Keratinocyte (primary cell): Measurements from ENCODE around the gene GMIP. TPM values are rescaled to one million over a fixed set of nuclear protein-coding genes. Genes with fewer than 3 reads are reported as not detected.

Experiments
- DNase-seq: peaks from one replicate; pipeline ENCODE4 v3.0.0-alpha.2; 2011; ENCODE audit warnings: low read depth, missing footprints, low spot score
- FAIRE-seq: peaks from 2 replicates; lab custom pipeline; 2011; peaks lifted over from hg19 to GRCh38; lab: Jason Lieb, UNC
- H2AFZ ChIP-seq: 2 replicates; pipeline ENCODE4 v1.6.0; 2012; ENCODE audit warnings: low read length, control low read depth, inconsistent platforms; ENCODE audit not compliant: control insufficient read depth
- H3K27ac ChIP-seq: 2 replicates; pipeline ENCODE4 v1.5.1; 2011; ENCODE audit warnings: low read length; ENCODE audit not compliant: control insufficient read depth, insufficient read depth
- H3K27me3 ChIP-seq: 3 replicates; pipeline ENCODE4 v1.6.0; 2011; ENCODE audit warnings: low read length; ENCODE audit not compliant: control insufficient read depth, insufficient read depth; ENCODE audit errors: extremely low read depth
- H3K36me3 ChIP-seq, 2 experiments: 2 replicates in 1 of 2; 3 replicates in 1 of 2; pipeline ENCODE4 v1.5.1; 2011; ENCODE audit warnings: low read length in 2 of 2, mild to moderate bottlenecking in 1 of 2; ENCODE audit not compliant: control insufficient read depth in 2 of 2, insufficient read depth in 2 of 2; ENCODE audit errors: extremely low read depth in 1 of 2
- H3K4me1 ChIP-seq: 3 replicates; pipeline ENCODE4 v1.5.1; 2011; ENCODE audit warnings: low read length; ENCODE audit not compliant: control insufficient read depth, insufficient read depth; ENCODE audit errors: extremely low read depth
- H3K4me2 ChIP-seq: 3 replicates; pipeline ENCODE4 v1.6.0; 2011; ENCODE audit warnings: low read depth, low read length; ENCODE audit not compliant: control insufficient read depth, insufficient read depth; ENCODE audit errors: extremely low read depth
- H3K4me3 ChIP-seq, 3 experiments: fragments of 200-600 bp in 1 of 3; sonication (generic) in 1 of 3; 2 replicates in 2 of 3; 3 replicates in 1 of 3; pipeline ENCODE4 v1.5.1; 2011 to 2016; ENCODE audit warnings: low read length in 3 of 3, mild to moderate bottlenecking in 3 of 3, control low read depth in 2 of 3, inconsistent platforms in 1 of 3, low read depth in 1 of 3, mixed read lengths in 1 of 3, mixed run types in 1 of 3, moderate library complexity in 1 of 3; ENCODE audit not compliant: control insufficient read depth in 2 of 3, insufficient read depth in 2 of 3; ENCODE audit errors: extremely low read depth in 1 of 3
- H3K79me2 ChIP-seq: 2 replicates; pipeline ENCODE4 v1.6.0; 2012; ENCODE audit warnings: low read length; ENCODE audit not compliant: control insufficient read depth, insufficient read depth
- H3K9ac ChIP-seq: 3 replicates; pipeline ENCODE4 v1.6.0; 2011; ENCODE audit warnings: low read length; ENCODE audit not compliant: control insufficient read depth, insufficient read depth; ENCODE audit errors: extremely low read depth
- H3K9me1 ChIP-seq: 3 replicates; pipeline ENCODE4 v1.6.0; 2011; ENCODE audit warnings: low read length; ENCODE audit not compliant: control insufficient read depth, insufficient read depth; ENCODE audit errors: extremely low read depth
- H3K9me3 ChIP-seq: 2 replicates; pipeline ENCODE4 v1.5.1; 2012; ENCODE audit warnings: low read depth, low read length; ENCODE audit not compliant: control insufficient read depth
- H4K20me1 ChIP-seq: 3 replicates; pipeline ENCODE4 v1.6.0; 2011; ENCODE audit warnings: low read length; ENCODE audit not compliant: control insufficient read depth, insufficient read depth; ENCODE audit errors: extremely low read depth
- EZH2 ChIP-seq: IDR thresholded peaks from one replicate; pipeline ENCODE4 v1.6.1; 2012; ENCODE audit warnings: inconsistent platforms, mild to moderate bottlenecking, low read length, moderate library complexity
- dilution Hi-C: fragments of 300-500 bp; cut with MboI; formaldehyde crosslinking; loops from one replicate; pipeline ENCODE4 v1.7.0; 2020; ENCODE audit warnings: low sequenced_read_pairs; ENCODE audit not compliant: extremely low pct_ligation_motif_present
- polyA plus RNA-seq, 5 experiments: library from polyadenylated mRNA; depleted of rRNA in 3 of 5; stranded (reverse) in 3 of 5; stranded (forward) in 1 of 5; unstranded in 1 of 5; fragments of >200 nt; gene quantifications; 1 replicate in 1 of 5; 2 replicates in 3 of 5; 3 replicates in 1 of 5; pipeline versions ENCODE4 v1.2.1 to v1.2.3, GENCODE V29; 2011 to 2012; ENCODE audit warnings: missing spikeins in 2 of 5, low read depth in 1 of 5, low replicate concordance in 1 of 5
- TF ChIP-seq, protein P1 (sequence below), 3 experiments: IDR thresholded peaks in 1 of 3; conservative IDR thresholded peaks in 1 of 3; optimal IDR thresholded peaks in 1 of 3; 2 replicates in 2 of 3; 3 replicates in 1 of 3; pipeline versions ENCODE3 to v1.5.1; 2011; ENCODE audit warnings: low read length in 3 of 3, mild to moderate bottlenecking in 3 of 3, moderate library complexity in 2 of 3, control low read depth in 1 of 3, inconsistent platforms in 1 of 3; ENCODE audit not compliant: insufficient read depth in 2 of 3; ENCODE audit errors: extremely low read depth in 1 of 3

The GMIP gene
- polyA plus RNA-seq, 1 donor (not counting 4 experiments of a cell fraction or from before 2014, with no cell fraction given) = 5.0 TPM

DNA sequence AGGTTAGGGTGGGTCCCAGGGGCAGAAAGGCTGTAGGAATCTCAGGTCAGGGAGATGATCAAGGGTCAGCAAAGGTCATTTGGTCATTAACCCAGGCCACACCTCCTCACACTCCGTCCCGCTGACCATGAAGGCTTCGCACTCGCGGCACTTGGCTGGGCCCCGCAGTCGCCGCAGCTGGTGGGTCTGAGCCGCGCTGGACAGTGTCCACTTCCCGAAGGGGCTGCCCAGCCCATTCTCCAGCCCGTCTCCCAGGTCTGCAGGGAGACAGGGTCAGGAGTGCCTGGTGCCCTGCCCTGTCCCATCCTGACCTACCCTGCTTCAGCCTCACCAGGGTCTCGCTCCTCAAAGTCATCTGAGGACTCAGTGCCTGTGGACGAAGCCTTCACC, 8.1 kb downstream of the GMIP start:
- TF ChIP-seq, protein P1, sequence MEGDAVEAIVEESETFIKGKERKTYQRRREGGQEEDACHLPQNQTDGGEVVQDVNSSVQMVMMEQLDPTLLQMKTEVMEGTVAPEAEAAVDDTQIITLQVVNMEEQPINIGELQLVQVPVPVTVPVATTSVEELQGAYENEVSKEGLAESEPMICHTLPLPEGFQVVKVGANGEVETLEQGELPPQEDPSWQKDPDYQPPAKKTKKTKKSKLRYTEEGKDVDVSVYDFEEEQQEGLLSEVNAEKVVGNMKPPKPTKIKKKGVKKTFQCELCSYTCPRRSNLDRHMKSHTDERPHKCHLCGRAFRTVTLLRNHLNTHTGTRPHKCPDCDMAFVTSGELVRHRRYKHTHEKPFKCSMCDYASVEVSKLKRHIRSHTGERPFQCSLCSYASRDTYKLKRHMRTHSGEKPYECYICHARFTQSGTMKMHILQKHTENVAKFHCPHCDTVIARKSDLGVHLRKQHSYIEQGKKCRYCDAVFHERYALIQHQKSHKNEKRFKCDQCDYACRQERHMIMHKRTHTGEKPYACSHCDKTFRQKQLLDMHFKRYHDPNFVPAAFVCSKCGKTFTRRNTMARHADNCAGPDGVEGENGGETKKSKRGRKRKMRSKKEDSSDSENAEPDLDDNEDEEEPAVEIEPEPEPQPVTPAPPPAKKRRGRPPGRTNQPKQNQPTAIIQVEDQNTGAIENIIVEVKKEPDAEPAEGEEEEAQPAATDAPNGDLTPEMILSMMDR (optimal IDR thresholded peaks at IDR 0.05 in 1 of 3, IDR thresholded peaks at IDR 0.05 in 1 of 3, conservative IDR thresholded peaks at IDR 0.05 in 1 of 3; ENCODE audit: extremely low read depth in 1 of 3, insufficient read depth in 2 of 3, low read length in 3 of 3) = no peak
- TF ChIP-seq EZH2 = no peak
- H3K36me3 ChIP-seq = peaks cover 18 to 32% of the 10 kb centered on the region in 2 experiments
- no peak for FAIRE-seq

DNA sequence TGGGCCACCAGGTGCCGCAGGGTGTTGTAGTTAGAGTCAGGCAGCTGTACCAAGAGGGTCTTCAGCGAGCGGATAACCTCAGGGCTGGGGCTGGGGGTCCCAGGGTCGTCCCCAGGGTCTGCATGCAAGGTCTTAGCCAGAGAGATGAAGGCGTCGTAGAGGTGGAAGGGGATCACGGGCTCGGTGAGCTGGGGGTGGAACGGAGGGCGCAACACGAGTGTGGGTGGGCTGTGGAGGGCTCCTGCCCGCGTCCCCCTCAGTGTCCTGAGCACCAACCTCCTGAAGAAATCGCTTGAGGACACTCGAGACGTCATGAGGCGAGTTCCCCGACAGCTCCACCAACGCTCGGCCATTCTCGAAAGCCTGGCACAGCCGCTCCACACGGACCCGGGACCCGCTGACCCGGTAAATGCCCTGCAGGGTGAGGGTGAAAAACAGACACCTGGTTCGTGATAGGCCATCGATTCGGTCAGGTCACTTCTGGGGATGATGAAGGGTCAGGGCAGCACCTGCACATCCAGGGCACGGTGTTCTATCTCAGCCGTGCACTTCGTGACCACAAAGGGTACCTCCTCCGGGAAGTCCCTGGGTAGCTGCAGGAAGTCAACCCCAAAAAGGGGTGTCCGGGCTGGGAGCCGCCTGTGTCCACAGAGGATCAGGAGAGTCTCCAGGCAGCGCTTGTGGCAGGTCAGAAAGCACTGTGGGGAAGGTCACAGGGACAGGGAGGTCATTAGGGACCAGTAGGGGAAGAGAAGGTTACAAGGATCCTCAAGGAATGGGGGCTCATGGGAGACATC, 8.7 kb downstream of the GMIP start:
- FAIRE-seq = no peak
- Histone ChIP-seq H3K4me3 (no peak overlapping the region), H3K27ac (no peak overlapping the region), H2AFZ (no peak overlapping the region), H4K20me1 (no peaks in the 10 kb centered on the region), H3K9me3 (no peaks in the 10 kb centered on the region), H3K27me3 (no peaks in the 10 kb centered on the region), H3K36me3 (peaks cover 18 to 32% of the 10 kb centered on the region in 2 experiments), H3K9me1 (no peaks in the 10 kb centered on the region), H3K4me1 (no peaks in the 10 kb centered on the region), H3K9ac (no peak overlapping the region), H3K4me2 (no peak overlapping the region), H3K79me2 (no peaks in the 10 kb centered on the region)
- dilution Hi-C loops = no loop called here
- TF ChIP-seq EZH2 = no peak
- TF ChIP-seq, protein P1 (optimal IDR thresholded peaks at IDR 0.05 in 1 of 3, IDR thresholded peaks at IDR 0.05 in 1 of 3, conservative IDR thresholded peaks at IDR 0.05 in 1 of 3; ENCODE audit: extremely low read depth in 1 of 3, insufficient read depth in 2 of 3, low read length in 3 of 3) = no peak
- no peak for DNase-seq

More for the DNA sequence above, 8.1 kb downstream of the GMIP start:
- no peak overlapping the region for H3K9ac ChIP-seq
- H3K4me3 ChIP-seq = no peak overlapping the region
- H3K9me1 ChIP-seq = no peaks in the 10 kb centered on the region
- no peak overlapping the region for H2AFZ ChIP-seq
- dilution Hi-C loops = no loop called here
- no peaks in the 10 kb centered on the region for H4K20me1 ChIP-seq
- H3K79me2 ChIP-seq = no peaks in the 10 kb centered on the region
- H3K4me2 ChIP-seq = no peak overlapping the region
- H3K4me1 ChIP-seq = no peaks in the 10 kb centered on the region
- no peaks in the 10 kb centered on the region for H3K9me3 ChIP-seq
- no peaks in the 10 kb centered on the region for H3K27me3 ChIP-seq
- H3K27ac ChIP-seq = no peak overlapping the region
- DNase-seq = no peak
